OCI-LY1 (cell line): ENCODE results near the gene ENG.

Source experiments
- EZH2 ChIP-seq: fragments of 200-600 bp; sonication (generic), shearing (Covaris generic); IDR thresholded peaks from 2 replicates; pipeline ENCODE4 v1.8.0; 2017; ENCODE audit warnings: borderline replicate concordance, mixed run types, mild to moderate bottlenecking, antibody characterized with exemption, low read length, moderate library complexity, mixed read lengths
- TF ChIP-seq, protein P1 (sequence below): fragments of 200-600 bp; sonication (generic), shearing (Covaris generic); IDR thresholded peaks from 2 replicates; pipeline ENCODE4 v1.5.1; 2017; ENCODE audit warnings: mild to moderate bottlenecking, antibody characterized with exemption, low read length, moderate library complexity, mixed read lengths

DNA sequence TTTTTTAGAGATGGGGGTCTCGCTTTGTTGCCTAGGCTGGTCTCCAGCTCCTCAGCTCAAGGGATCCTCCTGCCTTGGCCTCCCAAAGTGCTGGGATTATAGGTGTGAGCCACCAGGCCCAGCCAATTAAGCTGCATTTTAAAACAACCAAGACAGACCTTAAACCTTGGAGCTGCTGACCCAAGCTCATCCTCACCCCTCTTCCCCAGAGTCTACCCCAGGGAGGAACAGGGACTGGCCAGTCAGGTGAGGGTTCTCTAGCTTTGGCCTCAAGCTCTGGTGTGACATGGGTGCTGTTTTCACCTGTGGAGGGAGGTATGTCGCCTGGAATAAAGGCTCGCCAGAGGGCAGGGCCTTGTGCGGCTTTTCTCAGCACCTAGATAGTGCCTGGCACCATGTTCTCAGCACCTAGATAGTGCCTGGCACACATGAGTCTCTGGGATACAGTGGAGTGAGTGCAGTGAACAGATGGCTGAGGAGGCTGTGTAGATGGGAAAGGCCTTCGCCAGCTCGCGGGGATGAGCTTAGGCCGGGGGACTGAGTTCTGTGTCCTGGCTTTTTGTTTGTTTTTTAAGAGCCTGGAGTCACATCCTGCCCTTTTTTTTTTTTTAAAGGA, 61.3 kb downstream of the ENG start:
- TF ChIP-seq, protein P1, sequence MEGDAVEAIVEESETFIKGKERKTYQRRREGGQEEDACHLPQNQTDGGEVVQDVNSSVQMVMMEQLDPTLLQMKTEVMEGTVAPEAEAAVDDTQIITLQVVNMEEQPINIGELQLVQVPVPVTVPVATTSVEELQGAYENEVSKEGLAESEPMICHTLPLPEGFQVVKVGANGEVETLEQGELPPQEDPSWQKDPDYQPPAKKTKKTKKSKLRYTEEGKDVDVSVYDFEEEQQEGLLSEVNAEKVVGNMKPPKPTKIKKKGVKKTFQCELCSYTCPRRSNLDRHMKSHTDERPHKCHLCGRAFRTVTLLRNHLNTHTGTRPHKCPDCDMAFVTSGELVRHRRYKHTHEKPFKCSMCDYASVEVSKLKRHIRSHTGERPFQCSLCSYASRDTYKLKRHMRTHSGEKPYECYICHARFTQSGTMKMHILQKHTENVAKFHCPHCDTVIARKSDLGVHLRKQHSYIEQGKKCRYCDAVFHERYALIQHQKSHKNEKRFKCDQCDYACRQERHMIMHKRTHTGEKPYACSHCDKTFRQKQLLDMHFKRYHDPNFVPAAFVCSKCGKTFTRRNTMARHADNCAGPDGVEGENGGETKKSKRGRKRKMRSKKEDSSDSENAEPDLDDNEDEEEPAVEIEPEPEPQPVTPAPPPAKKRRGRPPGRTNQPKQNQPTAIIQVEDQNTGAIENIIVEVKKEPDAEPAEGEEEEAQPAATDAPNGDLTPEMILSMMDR: no peak
- TF ChIP-seq EZH2: no peak
